GM21825 (cell line): Measurements from ENCODE around the gene DHCR7.

Source experiments
- ATAC-seq: cut with Tn5 transposase; IDR thresholded peaks from one replicate; pipeline ENCODE4 v1.9.1; 2021; ENCODE audit warnings: mild to moderate bottlenecking, moderate library complexity; ENCODE audit not compliant: unreplicated experiment

DHCR7 gene

DNA sequence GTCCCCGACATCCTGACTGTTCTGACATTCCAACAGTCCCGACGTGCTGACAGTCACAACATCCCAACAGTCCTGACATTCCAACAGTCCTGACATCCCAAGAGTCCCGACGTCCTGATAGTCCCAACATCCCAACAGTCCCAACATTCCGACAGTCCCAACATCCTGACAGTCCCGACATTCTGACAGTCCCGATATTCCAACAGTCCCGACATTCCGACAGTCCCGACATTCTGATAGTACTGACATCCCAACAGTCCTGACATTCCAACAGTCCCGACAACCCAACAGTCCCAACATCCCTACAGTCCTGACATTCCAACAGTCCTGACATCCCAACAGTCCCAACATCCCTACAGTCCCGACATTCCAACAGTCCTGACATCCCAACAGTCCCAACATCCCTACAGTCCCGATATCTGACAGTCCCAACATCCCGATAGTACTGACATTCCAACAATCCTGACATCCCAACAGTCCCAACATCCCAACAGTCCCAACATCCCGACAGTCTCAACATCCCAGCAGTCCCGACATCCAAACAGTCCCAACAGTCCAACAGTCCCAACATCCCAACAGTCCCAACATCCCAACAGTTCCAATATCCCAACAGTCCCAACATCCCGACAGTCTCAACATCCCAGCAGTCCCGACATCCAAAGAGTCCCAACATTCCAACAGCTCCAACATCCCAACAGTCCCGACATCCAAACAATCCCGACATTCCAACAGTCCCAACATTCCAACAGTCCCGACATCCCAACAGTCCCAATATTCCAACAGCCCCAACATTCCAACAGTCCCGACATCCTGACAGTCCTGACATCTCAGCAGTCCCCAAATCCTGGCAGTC is 60.2 kb downstream of the DHCR7 start:
- ATAC-seq, result no peak

DNA sequence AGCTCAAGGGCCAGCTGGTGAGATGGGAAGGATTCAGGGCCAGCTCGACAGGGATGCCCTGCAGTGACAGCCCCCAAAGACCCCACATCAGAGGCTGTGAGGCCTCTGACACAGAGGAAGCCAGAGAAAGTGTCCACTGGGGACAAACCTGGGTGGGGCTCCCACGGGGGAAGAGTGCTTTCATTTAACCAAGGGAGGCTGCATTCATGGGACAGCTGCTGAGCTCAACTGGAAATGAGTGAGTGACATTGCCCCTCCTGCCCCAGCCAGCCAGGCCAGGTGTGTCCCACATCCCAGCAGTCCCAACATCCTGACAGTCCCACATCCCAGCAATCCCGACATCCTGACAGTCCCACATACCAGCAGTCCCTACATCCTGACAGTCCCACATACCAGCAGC is 61.0 kb downstream of the DHCR7 start:
- no peak for ATAC-seq

- no peak for ATAC-seq
Measured at GRCh38 chr11:71386202-71386601, 62.0 kb downstream of the DHCR7 start.

DNA sequence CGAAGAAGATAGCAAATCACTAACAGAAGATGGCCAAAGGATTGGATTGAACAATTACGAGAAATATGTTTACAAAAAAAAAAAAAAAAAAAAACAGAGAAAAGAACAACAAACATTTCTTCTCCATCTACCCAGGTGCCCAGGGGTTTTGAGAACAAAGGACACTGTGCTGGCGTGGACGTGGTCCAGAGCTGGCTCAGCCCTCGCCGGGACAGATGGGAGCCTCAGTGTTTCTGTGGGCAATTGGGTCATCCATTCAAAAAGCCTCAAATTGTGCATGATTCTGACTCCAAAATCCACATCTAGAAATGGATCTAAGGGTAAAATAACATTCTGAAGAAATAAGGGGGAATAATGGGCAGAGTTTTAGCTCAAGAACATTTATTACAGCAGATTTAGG is 63.1 kb downstream of the DHCR7 start:
- ATAC-seq, result no peak

GRCh38 chr11:71384561-71384960 is 63.6 kb downstream of the DHCR7 start:
- ATAC-seq, result no peak
